Spleen (tissue), 11 donors: ENCODE data around the gene NUMB. TPM values are rescaled to one million over a fixed set of nuclear protein-coding genes. Genes with fewer than 3 reads are reported as not detected.

ENCODE experiments used
- DNase-seq: peaks from one replicate; pipeline ENCODE4 v3.0.0-alpha.2; 2020
- H3K27ac ChIP-seq, 8 donors: fragments of 200-600 bp; sonication (generic) in 7 of 8; 1 replicate in 4 of 8; 2 replicates in 4 of 8; pipeline versions ENCODE4 v1.5.0 to v1.8.0; 2016 to 2021; ENCODE audit warnings: inconsistent platforms in 4 of 8, mild to moderate bottlenecking in 4 of 8, moderate library complexity in 1 of 8
- H3K27me3 ChIP-seq, 7 donors: fragments of 200-600 bp; sonication (generic) in 6 of 7; replicated peaks in 1 of 7; 1 replicate in 4 of 7; 2 replicates in 3 of 7; pipeline versions ENCODE4 v1.5.0 to v1.8.0; 2016 to 2021; ENCODE audit warnings: inconsistent platforms in 3 of 7, mild to moderate bottlenecking in 1 of 7
- H3K36me3 ChIP-seq, 6 donors: fragments of 200-600 bp; sonication (generic) in 5 of 6; 1 replicate in 4 of 6; 2 replicates in 2 of 6; pipeline versions ENCODE4 v1.5.0 to v1.8.0; 2016 to 2021; ENCODE audit warnings: inconsistent platforms in 2 of 6
- H3K4me1 ChIP-seq, 6 donors: fragments of 200-600 bp; sonication (generic) in 5 of 6; 1 replicate in 3 of 6; 2 replicates in 3 of 6; pipeline versions ENCODE4 v1.5.0 to v1.8.0; 2016 to 2021; ENCODE audit warnings: inconsistent platforms in 3 of 6
- H3K4me3 ChIP-seq, 8 donors: fragments of 200-600 bp; sonication (generic) in 7 of 8; 1 replicate in 4 of 8; 2 replicates in 4 of 8; pipeline versions ENCODE4 v1.5.0 to v1.8.0; 2016 to 2021; ENCODE audit warnings: inconsistent platforms in 4 of 8, mild to moderate bottlenecking in 4 of 8, moderate library complexity in 2 of 8
- H3K9me3 ChIP-seq, 8 donors: fragments of 200-600 bp; sonication (generic) in 7 of 8; 1 replicate in 4 of 8; 2 replicates in 4 of 8; pipeline versions ENCODE4 v1.5.0 to v1.8.0; 2016 to 2021; ENCODE audit warnings: inconsistent platforms in 4 of 8
- POLR2A ChIP-seq, 3 donors: fragments of 450-650 bp; IDR thresholded peaks; one replicate each; pipeline ENCODE4 v1.5.1; 2017; ENCODE audit warnings: antibody characterized with exemption in 3 of 3, mild to moderate bottlenecking in 1 of 3
- POLR2AphosphoS5 ChIP-seq, 3 donors: sonication (generic); formaldehyde crosslinking; IDR thresholded peaks; one replicate each; pipeline ENCODE4 v1.5.1; 2017; ENCODE audit warnings: antibody characterized with exemption in 3 of 3
- WGBS, 5 donors: extraction: QIAGEN DNeasy Blood & Tissue Kit in 3 of 5; methylation state at CpG; one replicate each; pipeline versions ENCODE4 v1.1.5 to v1.1.7; 2013 to 2018; 5-methylcytosine and 5-hydroxymethylcytosine counted together
- intact Hi-C: fragments of 100-400 bp; cut with DNase I; formaldehyde crosslinking; loops from one replicate; pipeline ENCODE4 v1.15.0; 2023; ENCODE audit warnings: low total_unique reads
- polyA plus RNA-seq, 3 donors: library from polyadenylated mRNA; stranded (reverse); fragments of 200-250 nt; gene quantifications; one replicate each; pipeline ENCODE4 v1.2.1, GENCODE V29; 2013
- total RNA-seq, 7 donors: library from RNA; depleted of rRNA in 3 of 7; stranded (reverse); fragments of >200 nt in 3 of 7; fragmentation: NEBNext Ultra II Directional in 4 of 7; extraction: Animal tissue kit (Norgen Biotek cat#: 25700) in 4 of 7; gene quantifications; one replicate each; pipeline versions ENCODE4 v1.1.0 to v1.2.1, GENCODE V29; 2016 to 2021
- TF ChIP-seq, protein P1 (sequence below), 11 experiments: fragments of 200-600 bp in 7 of 11; fragments of 450-650 bp in 4 of 11; sonication (generic) in 4 of 11; IDR thresholded peaks in 8 of 11; conservative IDR thresholded peaks in 3 of 11; 1 replicate in 7 of 11; 2 replicates in 4 of 11; pipeline versions ENCODE4 v1.4.0 to v1.8.0; 2016 to 2021; ENCODE audit warnings: antibody characterized with exemption in 11 of 11, inconsistent platforms in 4 of 11, mild to moderate bottlenecking in 1 of 11
- donor health status: healthy with polysubstance abuse.
- donor health status: DM: no; HTN: no; CAD: no; lungs with moderate emphysema.
- donor health status: DM: no; HTN: no; CAD: no.
- donor health status: Bipolar disorder and iron deficiency.
- donor health status: healthy.
- donor health status: DM: no; HTN: no; CAD: no.
- donor health status: DM: yes; HTN: yes; CAD: no.

Gene NUMB
- total and polyA plus RNA-seq, 10 donors: 19.8 to 165 (median 92.9) TPM

DNA sequence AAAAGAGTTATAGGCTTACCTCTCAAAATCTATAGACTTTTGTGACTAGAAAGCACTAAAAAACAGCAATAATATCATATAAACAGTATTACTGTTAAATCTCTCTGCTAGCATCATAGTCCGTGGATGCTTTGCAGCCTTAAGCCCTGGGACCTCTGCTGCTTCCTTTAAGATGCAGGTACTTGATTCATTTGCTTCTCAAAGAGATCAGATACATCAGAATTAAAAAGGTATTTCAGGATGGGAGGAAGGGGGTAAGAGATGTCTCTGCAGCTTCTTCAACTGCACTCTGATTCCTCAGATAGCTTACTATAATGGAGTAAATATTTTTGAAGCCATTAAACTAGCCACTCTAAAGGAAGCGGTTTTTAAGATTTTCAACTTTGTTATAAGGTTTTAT is 171.7 kb downstream of the NUMB start:
- Histone ChIP-seq H3K4me1 (peaks cover 0 to 11% (median 0%) of the 10 kb centered on the region in 6 donors), H3K27me3 (no peaks in the 10 kb centered on the region), H3K36me3 (peaks cover 3 to 100% (median 63%) of the 10 kb centered on the region in 6 donors), H3K4me3 (no peak overlapping the region), H3K9me3 (no peaks in the 10 kb centered on the region), H3K27ac (no peak overlapping the region)
- no peak for DNase-seq
- TF ChIP-seq POLR2AphosphoS5 (IDR thresholded peaks at IDR 0.05) (no peak), POLR2A (IDR thresholded peaks at IDR 0.05) (no peak)
- TF ChIP-seq, protein P1, sequence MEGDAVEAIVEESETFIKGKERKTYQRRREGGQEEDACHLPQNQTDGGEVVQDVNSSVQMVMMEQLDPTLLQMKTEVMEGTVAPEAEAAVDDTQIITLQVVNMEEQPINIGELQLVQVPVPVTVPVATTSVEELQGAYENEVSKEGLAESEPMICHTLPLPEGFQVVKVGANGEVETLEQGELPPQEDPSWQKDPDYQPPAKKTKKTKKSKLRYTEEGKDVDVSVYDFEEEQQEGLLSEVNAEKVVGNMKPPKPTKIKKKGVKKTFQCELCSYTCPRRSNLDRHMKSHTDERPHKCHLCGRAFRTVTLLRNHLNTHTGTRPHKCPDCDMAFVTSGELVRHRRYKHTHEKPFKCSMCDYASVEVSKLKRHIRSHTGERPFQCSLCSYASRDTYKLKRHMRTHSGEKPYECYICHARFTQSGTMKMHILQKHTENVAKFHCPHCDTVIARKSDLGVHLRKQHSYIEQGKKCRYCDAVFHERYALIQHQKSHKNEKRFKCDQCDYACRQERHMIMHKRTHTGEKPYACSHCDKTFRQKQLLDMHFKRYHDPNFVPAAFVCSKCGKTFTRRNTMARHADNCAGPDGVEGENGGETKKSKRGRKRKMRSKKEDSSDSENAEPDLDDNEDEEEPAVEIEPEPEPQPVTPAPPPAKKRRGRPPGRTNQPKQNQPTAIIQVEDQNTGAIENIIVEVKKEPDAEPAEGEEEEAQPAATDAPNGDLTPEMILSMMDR (IDR thresholded peaks at IDR 0.05 in 8 of 11, conservative IDR thresholded peaks at IDR 0.05 in 3 of 11): no peak
- 87 to 99% (median 97%) methylated on average over 2 of the region's 2 CpGs for WGBS, 5 donors
- intact Hi-C loops: no loop called here

DNA sequence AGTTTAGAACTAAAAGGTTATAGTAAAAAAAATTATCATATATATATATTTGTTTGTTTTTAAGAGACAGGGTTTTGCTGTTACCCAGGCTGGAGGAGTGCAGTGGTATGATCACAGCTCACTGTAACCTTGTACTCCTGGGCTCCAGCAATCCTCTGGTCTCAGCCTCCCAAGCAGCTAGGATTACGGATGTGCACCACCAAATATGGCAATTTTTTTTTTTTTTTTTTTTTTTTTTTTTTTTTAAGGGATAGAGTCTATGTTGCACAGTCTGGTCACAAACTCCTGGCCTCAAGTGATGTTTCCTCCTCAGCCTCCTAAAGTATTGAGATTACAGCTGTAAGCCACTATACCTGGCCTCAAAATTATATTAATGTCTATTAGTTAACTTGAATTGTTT is 172.4 kb downstream of the NUMB start:
- Histone ChIP-seq H3K4me3 (no peak overlapping the region), H3K27ac (no peak overlapping the region), H3K4me1 (peaks cover 0 to 11% (median 0%) of the 10 kb centered on the region in 6 donors), H3K36me3 (peaks cover 3 to 100% (median 63%) of the 10 kb centered on the region in 6 donors), H3K27me3 (no peaks in the 10 kb centered on the region), H3K9me3 (no peaks in the 10 kb centered on the region)
- 90 to 100% (median 96%) methylated on average over 1 of the region's 1 CpG for WGBS, 5 donors
- intact Hi-C loops: no loop called here
- no peak for TF ChIP-seq POLR2A (IDR thresholded peaks at IDR 0.05)
- TF ChIP-seq, protein P1 (IDR thresholded peaks at IDR 0.05 in 8 of 11, conservative IDR thresholded peaks at IDR 0.05 in 3 of 11): no peak
- no peak for TF ChIP-seq POLR2AphosphoS5 (IDR thresholded peaks at IDR 0.05)
- DNase-seq: no peak

DNA sequence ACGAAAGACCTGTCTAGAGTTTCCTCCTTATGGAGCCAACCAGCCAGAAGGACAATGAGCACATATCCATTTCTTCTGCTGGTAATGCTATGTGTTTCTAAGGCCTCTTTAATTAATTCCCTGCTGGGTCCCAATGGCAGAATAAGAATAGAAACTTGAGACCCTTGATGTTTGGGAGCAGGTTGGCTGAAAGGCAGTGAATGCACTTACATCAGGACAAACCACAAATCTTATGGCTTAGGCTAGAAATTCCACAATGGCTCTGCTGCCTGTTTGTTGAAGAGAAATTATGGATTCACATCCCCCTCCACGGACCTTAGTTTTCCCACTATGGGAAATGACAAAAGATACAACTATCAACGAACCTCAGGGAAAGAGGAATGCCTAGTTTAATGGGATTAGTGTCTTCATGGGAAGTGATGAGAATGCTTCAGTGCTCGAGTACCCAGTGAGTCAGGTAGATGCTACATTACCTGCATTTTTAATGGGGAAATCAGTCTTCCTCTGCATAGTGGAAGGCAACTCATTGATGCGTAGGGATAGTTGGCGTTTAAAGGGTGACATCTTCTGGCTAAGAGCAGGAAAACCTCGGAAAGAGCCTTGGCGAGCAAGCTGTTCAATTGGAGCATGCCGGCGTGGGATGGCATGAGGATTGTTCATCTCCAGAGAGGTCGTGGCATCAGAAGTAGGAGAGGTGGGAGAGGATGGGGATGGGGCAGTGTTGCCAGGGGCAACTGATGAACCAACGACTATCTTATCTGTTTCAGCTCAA is 174.6 kb downstream of the NUMB start:
- Histone ChIP-seq H3K4me3 (no peak overlapping the region), H3K27ac (no peak overlapping the region), H3K36me3 (peaks cover 3 to 100% (median 75%) of the 10 kb centered on the region in 6 donors), H3K27me3 (no peaks in the 10 kb centered on the region), H3K9me3 (no peaks in the 10 kb centered on the region), H3K4me1 (no peaks in the 10 kb centered on the region)
- WGBS, 5 donors: 78 to 82% (median 81%) methylated on average over 12 of the region's 12 CpGs
- TF ChIP-seq, protein P1 (IDR thresholded peaks at IDR 0.05 in 8 of 11, conservative IDR thresholded peaks at IDR 0.05 in 3 of 11): peak in 1 of 11 experiments; percentile 5
- no peak for TF ChIP-seq POLR2AphosphoS5 (IDR thresholded peaks at IDR 0.05)
- no peak for DNase-seq
- intact Hi-C loops: no loop called here

DNA sequence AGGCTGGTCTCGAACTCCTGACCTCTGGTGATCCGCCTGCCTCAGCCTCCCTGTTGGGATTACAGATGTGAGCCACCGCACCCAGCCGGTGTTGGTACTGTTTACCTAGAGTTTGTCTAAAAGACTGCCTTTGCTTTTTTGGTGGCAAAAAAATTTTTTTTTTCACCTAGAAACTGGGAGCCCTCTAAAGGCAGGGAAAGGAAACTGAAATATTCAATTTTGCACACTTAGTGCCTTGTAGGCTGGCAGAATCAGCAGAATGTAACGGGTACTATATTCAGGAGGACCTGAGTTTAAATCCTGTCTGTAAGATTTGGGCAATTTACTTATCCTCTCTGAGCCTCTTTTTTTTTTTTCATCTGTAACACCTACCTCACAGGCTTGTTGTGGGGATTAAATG is 177.4 kb downstream of the NUMB start:
- no peaks in the 10 kb centered on the region for H3K4me1 ChIP-seq
- H3K9me3 ChIP-seq: no peaks in the 10 kb centered on the region
- no peak for TF ChIP-seq POLR2AphosphoS5 (IDR thresholded peaks at IDR 0.05)
- no peak for TF ChIP-seq POLR2A (IDR thresholded peaks at IDR 0.05)
- TF ChIP-seq, protein P1 (IDR thresholded peaks at IDR 0.05 in 8 of 11, conservative IDR thresholded peaks at IDR 0.05 in 3 of 11): no peak
- peaks cover 8 to 100% (median 87%) of the 10 kb centered on the region in 6 donors for H3K36me3 ChIP-seq
- WGBS, 5 donors: 93 to 98% (median 97%) methylated on average over 5 of the region's 5 CpGs
- no peak overlapping the region for H3K4me3 ChIP-seq
- DNase-seq: no peak
- H3K27ac ChIP-seq: no peak overlapping the region
- no peaks in the 10 kb centered on the region for H3K27me3 ChIP-seq
- intact Hi-C loops: no loop called here
